GM12865 (cell line): ENCODE measurements around the gene GPC4.

Experiments used
- DNase-seq: peaks from one replicate; pipeline ENCODE4 v3.0.0; 2010; ENCODE audit warnings: low read depth
- H3K4me3 ChIP-seq: 2 replicates; pipeline ENCODE4 v1.5.1; 2011; ENCODE audit warnings: mild to moderate bottlenecking, low read depth, low read length, control low read depth
- TF ChIP-seq, protein P1 (sequence below): IDR thresholded peaks from 2 replicates; pipeline ENCODE4 v1.5.1; 2011; ENCODE audit warnings: low read length, control low read depth, low read depth, inconsistent platforms; ENCODE audit not compliant: insufficient read depth; ENCODE audit errors: missing control alignments

GPC4 gene

DNA sequence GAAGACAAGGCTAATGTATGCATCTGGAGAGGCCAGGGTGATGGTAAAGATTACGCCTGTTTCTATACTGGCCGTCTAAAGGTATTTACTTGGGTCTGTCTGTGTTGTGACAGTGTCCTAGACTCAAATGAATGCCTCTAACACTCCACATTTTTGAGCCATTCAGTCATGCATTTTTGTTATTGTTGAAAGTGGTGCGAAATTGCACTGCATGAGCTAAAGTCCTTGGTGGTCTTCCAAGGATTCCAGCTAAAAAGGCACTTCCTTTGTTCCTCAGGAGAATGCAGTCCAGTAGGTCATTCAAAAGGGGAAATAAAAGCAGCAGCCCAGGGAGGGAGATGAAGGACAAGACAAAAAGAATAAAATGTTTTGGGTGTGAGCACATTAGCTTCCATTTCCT is 3.0 kb downstream of the GPC4 start:
- no peak for DNase-seq
- no peak overlapping the region for H3K4me3 ChIP-seq
- TF ChIP-seq, protein P1, sequence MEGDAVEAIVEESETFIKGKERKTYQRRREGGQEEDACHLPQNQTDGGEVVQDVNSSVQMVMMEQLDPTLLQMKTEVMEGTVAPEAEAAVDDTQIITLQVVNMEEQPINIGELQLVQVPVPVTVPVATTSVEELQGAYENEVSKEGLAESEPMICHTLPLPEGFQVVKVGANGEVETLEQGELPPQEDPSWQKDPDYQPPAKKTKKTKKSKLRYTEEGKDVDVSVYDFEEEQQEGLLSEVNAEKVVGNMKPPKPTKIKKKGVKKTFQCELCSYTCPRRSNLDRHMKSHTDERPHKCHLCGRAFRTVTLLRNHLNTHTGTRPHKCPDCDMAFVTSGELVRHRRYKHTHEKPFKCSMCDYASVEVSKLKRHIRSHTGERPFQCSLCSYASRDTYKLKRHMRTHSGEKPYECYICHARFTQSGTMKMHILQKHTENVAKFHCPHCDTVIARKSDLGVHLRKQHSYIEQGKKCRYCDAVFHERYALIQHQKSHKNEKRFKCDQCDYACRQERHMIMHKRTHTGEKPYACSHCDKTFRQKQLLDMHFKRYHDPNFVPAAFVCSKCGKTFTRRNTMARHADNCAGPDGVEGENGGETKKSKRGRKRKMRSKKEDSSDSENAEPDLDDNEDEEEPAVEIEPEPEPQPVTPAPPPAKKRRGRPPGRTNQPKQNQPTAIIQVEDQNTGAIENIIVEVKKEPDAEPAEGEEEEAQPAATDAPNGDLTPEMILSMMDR: no peak

DNA sequence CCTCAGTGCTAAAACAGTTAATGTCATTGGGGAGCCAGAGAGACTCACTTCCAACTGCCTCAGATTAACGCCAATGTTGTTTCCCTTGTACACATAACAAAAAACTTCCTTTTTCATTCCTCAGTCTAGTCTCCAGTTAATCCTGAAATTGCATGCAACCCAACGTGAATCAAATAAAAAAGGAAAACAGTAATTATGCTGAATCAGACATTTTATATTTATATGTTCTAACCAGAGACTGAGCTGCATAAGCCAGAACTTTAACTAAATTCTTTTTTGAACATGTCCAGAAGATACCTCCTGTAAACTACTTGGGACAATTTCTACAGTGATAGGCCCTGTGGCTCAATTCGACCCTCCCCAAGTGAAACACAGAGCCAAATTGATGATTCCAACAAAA is 4.7 kb downstream of the GPC4 start:
- H3K4me3 ChIP-seq: no peak overlapping the region
- DNase-seq: no peak
- TF ChIP-seq, protein P1: no peak

DNA sequence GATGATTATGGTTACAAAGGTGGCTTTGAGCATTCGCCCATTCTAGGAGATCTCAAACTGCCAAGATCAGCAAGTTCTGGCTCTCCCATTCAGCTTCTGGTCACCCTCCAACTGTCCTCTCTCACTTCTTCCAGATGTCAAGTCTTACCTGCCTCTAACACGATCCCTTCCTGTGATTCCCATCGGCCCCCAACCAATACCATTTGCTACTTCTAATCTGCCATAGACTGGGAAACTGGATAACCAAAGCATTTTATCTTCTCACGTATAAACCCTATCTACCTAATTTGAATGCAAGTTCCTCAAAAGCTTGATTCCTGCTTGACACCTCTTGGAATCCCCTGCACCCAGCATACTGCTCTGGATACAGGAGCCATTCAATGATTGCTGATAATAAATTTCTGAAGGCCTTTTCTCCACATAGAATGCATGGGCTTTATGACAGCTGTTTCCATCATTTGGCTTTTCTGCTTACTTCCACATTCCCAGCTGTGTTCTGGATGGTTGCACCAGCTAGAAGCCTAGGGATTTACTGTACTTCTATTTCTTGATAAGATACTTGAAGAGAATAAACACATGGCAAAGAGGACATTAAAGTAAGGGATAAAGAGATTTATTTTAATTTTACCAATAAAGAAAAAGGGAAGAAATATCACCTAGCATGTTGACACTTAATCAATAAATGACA is 9.6 kb downstream of the GPC4 start:
- no peak for DNase-seq
- TF ChIP-seq, protein P1: no peak
- no peak overlapping the region for H3K4me3 ChIP-seq

DNA sequence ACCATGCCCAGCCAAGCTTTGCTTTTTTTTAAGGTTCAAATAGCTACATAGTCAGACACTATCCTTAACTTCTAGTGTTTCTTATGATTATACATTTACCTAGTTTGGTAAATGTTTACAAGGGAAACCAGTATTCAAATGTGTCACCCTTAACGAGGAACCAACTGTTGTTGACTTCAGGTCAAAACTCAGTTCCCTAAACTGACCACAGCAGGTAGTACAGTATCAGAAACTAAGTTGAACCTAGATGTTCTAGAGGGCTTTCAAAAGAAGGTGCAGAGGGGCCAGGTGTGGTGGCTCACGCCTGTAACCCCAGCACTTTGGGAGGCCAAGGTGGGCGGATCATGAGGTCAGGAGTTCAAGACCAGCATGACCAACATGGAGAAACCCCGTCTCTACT is 11.3 kb downstream of the GPC4 start:
- no peak for DNase-seq
- H3K4me3 ChIP-seq: no peak overlapping the region
- TF ChIP-seq, protein P1: no peak

DNA sequence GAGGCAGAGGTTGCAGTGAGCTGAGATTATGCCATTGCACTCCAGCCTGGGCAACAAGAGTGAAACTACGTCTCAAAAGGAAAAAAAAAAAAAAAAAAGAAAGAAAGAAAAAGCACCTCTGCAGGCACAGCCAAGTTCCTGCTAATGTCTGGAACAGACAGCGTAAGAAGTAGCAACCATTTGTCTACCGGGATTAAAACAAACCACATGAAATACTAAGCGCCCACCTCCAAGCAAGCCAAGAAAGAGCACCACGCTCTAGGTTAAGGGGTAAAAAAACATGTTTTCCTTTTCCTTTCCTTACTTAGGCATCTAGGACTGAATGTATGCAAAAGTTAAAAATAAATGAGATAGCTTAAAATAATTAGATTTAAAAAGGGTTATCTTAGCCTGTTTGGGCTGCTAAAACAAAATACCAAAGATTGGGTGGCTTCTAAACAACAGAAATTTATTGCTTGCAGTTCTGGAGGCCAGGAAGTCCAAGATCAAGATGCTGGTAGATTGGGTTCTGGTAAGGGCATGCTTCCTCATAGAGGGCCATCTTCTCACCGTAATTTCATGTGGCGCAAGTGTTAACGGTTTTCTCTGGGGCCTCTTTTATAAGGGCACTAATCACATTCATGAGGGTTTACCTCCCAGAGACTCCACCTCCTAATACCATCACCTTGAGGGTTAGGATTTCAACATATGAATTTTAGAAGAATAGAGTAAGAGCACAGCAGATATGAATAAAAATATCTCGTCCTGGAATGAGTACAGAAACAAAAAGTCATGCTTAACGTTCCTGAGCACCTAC is 12.3 kb downstream of the GPC4 start:
- DNase-seq: no peak
- H3K4me3 ChIP-seq: no peak overlapping the region
- TF ChIP-seq, protein P1: no peak

DNA sequence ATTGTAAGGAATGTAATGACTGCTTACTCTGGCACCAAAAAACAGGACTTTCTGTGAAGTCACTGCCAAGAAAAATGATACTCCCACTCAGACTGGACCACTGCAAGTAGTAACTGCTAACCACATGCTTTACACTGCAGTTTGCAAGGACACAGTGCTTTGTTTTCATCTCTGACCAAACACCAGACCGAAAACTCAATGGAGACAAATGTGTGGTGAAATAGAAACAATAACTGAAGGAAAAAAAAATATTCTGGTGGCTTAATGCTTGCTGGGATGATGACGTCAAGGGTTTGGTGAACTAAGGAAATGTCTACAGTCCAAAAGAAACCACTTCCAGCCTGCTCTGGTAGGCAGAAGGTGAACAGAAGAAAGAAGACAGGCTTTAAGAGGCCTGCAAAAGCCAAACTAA is 13.2 kb downstream of the GPC4 start:
- TF ChIP-seq, protein P1: no peak
- DNase-seq: no peak
- H3K4me3 ChIP-seq: no peak overlapping the region
